Stomach (tissue), 9 donors: ENCODE data around the gene ADCY4. TPM values are rescaled to one million over a fixed set of nuclear protein-coding genes. Genes with fewer than 3 reads are reported as not detected.
A peak's percentile ranks its signal among the peaks of the same experiment; 100 is the strongest.

Experiments used
- DNase-seq, 2 donors: peaks; one replicate each; pipeline versions ENCODE4 v3.0.0 to v3.0.0-alpha.2; 2013 to 2019
- H3K27ac ChIP-seq, 5 donors: fragments of 200-600 bp in 4 of 5; sonication (generic) in 4 of 5; one replicate each; pipeline ENCODE4 v1.5.1; 2013 to 2019; ENCODE audit warnings: mild to moderate bottlenecking in 1 of 5, moderate library complexity in 1 of 5
- H3K27me3 ChIP-seq, 3 donors: fragments of 200-600 bp; sonication (generic); one replicate each; pipeline ENCODE4 v1.5.1; 2017 to 2019; ENCODE audit warnings: mixed run types in 1 of 3
- H3K36me3 ChIP-seq, 4 donors: fragments of 200-600 bp; sonication (generic); 1 replicate in 3 of 4; 2 replicates in 1 of 4; pipeline ENCODE4 v1.5.1; 2016 to 2019
- H3K4me1 ChIP-seq, 4 donors: fragments of 200-600 bp; sonication (generic); one replicate each; pipeline ENCODE4 v1.5.1; 2016 to 2019
- H3K4me3 ChIP-seq, 4 donors: fragments of 200-600 bp; sonication (generic) in 3 of 4; one replicate each; pipeline ENCODE4 v1.5.1; 2016 to 2019; ENCODE audit warnings: mild to moderate bottlenecking in 1 of 4
- H3K9me3 ChIP-seq, 4 donors: fragments of 200-600 bp; sonication (generic); one replicate each; pipeline ENCODE4 v1.5.1; 2016 to 2019
- CTCF ChIP-seq, 7 experiments: fragments of 450-650 bp in 4 of 7; fragments of 200-600 bp in 3 of 7; sonication (generic) in 3 of 7; IDR thresholded peaks; one replicate each; pipeline ENCODE4 v1.5.1; 2016 to 2019; ENCODE audit warnings: antibody characterized with exemption in 7 of 7, control low read depth in 2 of 7, mild to moderate bottlenecking in 1 of 7
- EP300 ChIP-seq: sonication (generic); formaldehyde crosslinking; IDR thresholded peaks from one replicate; pipeline ENCODE4 v1.6.1; 2017; ENCODE audit warnings: antibody characterized with exemption
- POLR2A ChIP-seq, 4 donors: fragments of 450-650 bp; IDR thresholded peaks; one replicate each; pipeline ENCODE4 v1.6.1; 2016; ENCODE audit warnings: antibody characterized with exemption in 4 of 4, control low read depth in 2 of 4, mild to moderate bottlenecking in 1 of 4, moderate library complexity in 1 of 4
- POLR2AphosphoS5 ChIP-seq, 3 donors: sonication (generic); formaldehyde crosslinking; IDR thresholded peaks; one replicate each; pipeline ENCODE4 v1.6.1; 2016; ENCODE audit warnings: antibody characterized with exemption in 3 of 3
- WGBS, 5 donors: extraction: QIAGEN DNeasy Blood & Tissue Kit in 3 of 5; methylation state at CpG; one replicate each; pipeline versions ENCODE4 v1.1.5 to v1.1.7; 2013 to 2018; 5-methylcytosine and 5-hydroxymethylcytosine counted together
- intact Hi-C: fragments of 100-400 bp; cut with DNase I; formaldehyde crosslinking; loops from one replicate; pipeline ENCODE4 v1.15.1; 2023; ENCODE audit warnings: low total_unique reads
- polyA plus RNA-seq, 3 donors: library from polyadenylated mRNA; stranded (reverse); fragments of 200-250 nt; gene quantifications; one replicate each; pipeline ENCODE4 v1.2.3, GENCODE V29; 2013
- total RNA-seq, 5 donors: library from RNA; depleted of rRNA; stranded (reverse); fragments of >200 nt; gene quantifications; one replicate each; pipeline versions ENCODE4 v1.1.0 to v1.2.3, GENCODE V29; 2014 to 2016
- donor health status: healthy with polysubstance abuse.
- donor health status: Bipolar disorder and iron deficiency.
- donor health status: healthy.

Gene ADCY4
- total and polyA plus RNA-seq, 8 donors, result 15.2 to 118 (median 25.8) TPM

DNA sequence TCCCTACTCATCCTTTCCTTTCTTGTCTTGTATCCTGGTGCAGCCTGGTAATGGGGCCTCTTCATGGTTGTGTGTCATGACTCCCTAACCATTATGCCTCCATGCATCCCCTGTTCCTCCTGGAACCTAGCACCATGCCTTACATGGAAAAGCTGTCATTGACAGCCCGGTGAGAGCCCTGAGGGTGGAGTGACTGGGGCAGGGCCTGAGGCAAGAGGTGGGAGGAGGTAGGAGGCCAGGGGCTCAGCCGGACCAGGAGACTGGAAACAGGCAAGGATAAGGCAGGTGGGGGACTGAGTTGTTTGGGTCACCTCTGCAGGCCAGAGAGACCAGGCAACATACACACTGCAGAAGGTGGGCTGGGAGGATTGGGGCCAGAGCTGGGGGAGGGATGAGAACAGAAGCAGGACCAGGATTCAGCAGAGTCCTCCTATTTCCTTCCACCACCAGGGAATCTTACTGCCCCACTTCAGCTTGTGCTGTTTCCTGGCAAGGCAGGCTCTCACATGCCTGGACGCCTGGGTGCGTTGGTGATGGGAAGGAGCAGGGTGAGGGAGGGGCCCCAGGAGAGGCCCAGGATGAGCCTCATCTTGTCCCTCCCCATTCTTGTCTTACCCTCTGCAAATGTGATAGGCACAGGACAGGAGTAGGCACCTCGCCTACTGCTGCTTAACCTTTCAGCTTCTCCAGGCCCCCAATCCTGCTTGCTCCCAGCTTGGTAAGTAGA is 25.2 kb downstream of the ADCY4 start, which contains the start of gene LTB4R2:
LTB4R2 (plus strand) TSS at position 603 of the 727 bp plus-strand sequence. CDS start 525 bp downstream, outside the sequence.
- H3K4me1 ChIP-seq, result peaks cover 44 to 74% (median 65%) of the 10 kb centered on the region in 4 donors
- H3K36me3 ChIP-seq, result peaks cover 21 to 39% (median 28%) of the 10 kb centered on the region in 4 donors
- peak within 1 kb of the TSS; percentile 47 to 58 (median 57) for H3K4me3 ChIP-seq
- no peak for TF ChIP-seq CTCF (IDR thresholded peaks at IDR 0.05)
- no peak for TF ChIP-seq POLR2AphosphoS5 (IDR thresholded peaks at IDR 0.05)
- TF ChIP-seq EP300, result no peak
- H3K9me3 ChIP-seq, result no peaks in the 10 kb centered on the region
- peak within 1 kb of the TSS; percentile 80 to 95 (median 88) for H3K27ac ChIP-seq
- H3K27me3 ChIP-seq, result no peaks in the 10 kb centered on the region
- DNase-seq, result no peak
- intact Hi-C loops, result no loop called here
- WGBS, 5 donors, result 60 to 81% (median 66%) methylated on average over 5 of the region's 5 CpGs

DNA sequence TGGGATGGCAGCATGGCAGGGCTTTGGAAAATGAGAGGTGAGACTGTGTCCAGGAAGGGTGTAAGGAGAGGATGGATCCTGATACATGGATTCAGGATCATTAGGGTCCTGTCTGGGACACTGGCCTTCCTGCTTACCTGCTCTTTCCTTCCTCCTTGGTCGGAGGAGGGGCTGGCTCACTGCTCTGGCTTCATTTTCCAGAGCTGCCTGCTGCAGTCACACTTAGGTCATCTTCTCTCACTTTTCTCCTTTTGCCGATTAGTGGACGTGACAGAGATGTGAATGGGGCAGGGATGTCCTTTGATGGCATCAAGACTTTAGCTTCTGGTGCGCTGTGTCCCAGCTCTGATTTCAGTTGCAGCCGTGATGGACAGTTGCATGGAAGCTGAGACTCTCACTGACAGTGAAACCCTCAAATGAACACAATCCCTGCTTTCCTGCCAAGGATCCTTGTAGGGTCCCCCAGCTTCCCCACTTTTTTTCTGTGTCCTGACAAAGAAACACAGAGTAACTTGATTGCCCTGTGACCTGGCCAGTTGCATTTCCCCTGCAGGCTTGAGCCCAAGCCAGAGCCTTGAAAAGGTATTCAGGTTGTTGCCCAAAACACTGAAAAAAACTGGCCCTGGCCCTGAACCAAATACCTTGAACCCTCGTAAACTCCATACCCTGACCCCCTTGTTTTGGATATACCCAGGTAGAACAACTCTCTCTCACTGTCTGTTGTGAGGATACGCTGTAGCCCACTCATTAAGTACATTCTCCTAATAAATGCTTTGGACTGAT is 26.3 kb downstream of the ADCY4 start:
- peak overlapping the region in 3 of 5 donors; percentile 73 to 95 (median 88) for H3K27ac ChIP-seq
- WGBS, 5 donors, result 76 to 88% (median 81%) methylated on average over 7 of the region's 7 CpGs
- intact Hi-C loops, result no loop called here

DNA sequence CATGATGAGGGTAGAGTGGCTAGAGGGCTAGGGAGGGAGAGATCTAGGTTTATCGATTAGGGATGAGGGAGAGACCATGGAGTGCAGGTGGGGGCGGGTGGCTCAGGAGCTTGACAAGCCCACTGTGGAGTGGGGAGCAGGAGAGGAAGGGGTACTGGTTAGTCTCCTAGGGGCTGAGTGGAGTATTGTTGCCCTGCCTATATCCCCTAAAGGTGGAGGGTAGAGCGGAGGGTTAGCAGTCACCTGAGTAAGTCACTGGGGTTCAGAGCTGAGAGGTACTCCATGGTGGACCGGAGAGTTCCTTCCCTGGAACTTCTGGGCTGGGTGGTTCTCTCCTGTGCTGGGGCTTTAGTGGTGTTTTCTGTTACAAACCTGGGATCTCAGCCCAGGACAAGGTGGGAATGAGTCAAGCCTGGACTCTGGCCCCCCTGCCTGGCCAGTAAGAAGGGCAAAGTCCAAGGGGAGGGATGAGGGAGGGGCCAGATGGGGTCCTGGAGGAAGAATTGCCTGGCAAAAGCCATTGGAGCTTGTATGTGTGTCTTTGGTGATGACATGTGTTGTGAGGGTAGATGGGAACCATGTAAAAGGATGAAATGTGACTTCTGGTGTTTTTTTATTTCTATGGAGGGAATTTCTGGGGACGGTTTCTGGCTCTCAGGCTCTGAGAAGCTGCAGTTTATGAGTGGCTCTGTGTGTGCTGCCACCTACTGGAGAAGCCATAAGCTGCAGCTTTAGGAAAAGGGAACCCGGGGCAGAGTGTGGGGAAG is 27.1 kb downstream of the ADCY4 start, which contains the start of gene CIDEB:
CIDEB (minus strand) TSS at position 403 of the 767 bp plus-strand sequence; CDS start at position 284, 119 bp downstream.
- intact Hi-C loops, result no loop called here
- no peaks in the 10 kb centered on the region for H3K9me3 ChIP-seq
- DNase-seq, result peak; percentile 74 to 85
- H3K27ac ChIP-seq, result peak within 1 kb of the TSS; percentile 11 to 88 (median 71)
- WGBS, 5 donors, result 32 to 44% (median 40%) methylated on average over 6 of the region's 6 CpGs
- H3K27me3 ChIP-seq, result no peaks in the 10 kb centered on the region
- peaks cover 39 to 59% (median 48%) of the 10 kb centered on the region in 4 donors for H3K36me3 ChIP-seq
- peaks cover 44 to 62% (median 57%) of the 10 kb centered on the region in 4 donors for H3K4me1 ChIP-seq
- H3K4me3 ChIP-seq, result no peak within 1 kb of the TSS
- TF ChIP-seq CTCF (IDR thresholded peaks at IDR 0.05) (peak in 5 of 7 experiments; percentile 87 to 93 (median 89)), POLR2AphosphoS5 (IDR thresholded peaks at IDR 0.05) (no peak)

More for the DNA sequence above, 26.3 kb downstream of the ADCY4 start:
- H3K4me3 ChIP-seq, result no peak overlapping the region
- TF ChIP-seq EP300 (no peak), POLR2A (IDR thresholded peaks at IDR 0.05) (no peak), CTCF (IDR thresholded peaks at IDR 0.05) (peak in 1 of 7 experiments; percentile 38)
- no peaks in the 10 kb centered on the region for H3K9me3 ChIP-seq
- no peak for DNase-seq
- peaks cover 32 to 51% (median 40%) of the 10 kb centered on the region in 4 donors for H3K36me3 ChIP-seq
- peaks cover 44 to 63% (median 61%) of the 10 kb centered on the region in 4 donors for H3K4me1 ChIP-seq
- no peaks in the 10 kb centered on the region for H3K27me3 ChIP-seq

GRCh38 chr14:24307156-24307574 is 27.7 kb downstream of the ADCY4 start:
- peak overlapping the region; percentile 11 to 88 (median 71) for H3K27ac ChIP-seq
- WGBS, 5 donors, result 70 to 82% (median 76%) methylated on average over 11 of the region's 11 CpGs
- H3K4me1 ChIP-seq, result peaks cover 43 to 62% (median 53%) of the 10 kb centered on the region in 4 donors
- no peaks in the 10 kb centered on the region for H3K9me3 ChIP-seq
- no peak for TF ChIP-seq CTCF (IDR thresholded peaks at IDR 0.05)
- TF ChIP-seq EP300, result no peak
- intact Hi-C loops, result no loop called here
- H3K36me3 ChIP-seq, result peaks cover 45 to 65% (median 54%) of the 10 kb centered on the region in 4 donors
- H3K27me3 ChIP-seq, result no peaks in the 10 kb centered on the region
- DNase-seq, result no peak
- H3K4me3 ChIP-seq, result no peak overlapping the region
